HCT116 (cell line): Measurements from ENCODE around the gene STARD7.

Experiments
- CTCF ChIP-seq, 3 experiments: fragments of 200-600 bp in 1 of 3; sonication (generic) in 1 of 3; IDR thresholded peaks in 2 of 3; conservative IDR thresholded peaks in 1 of 3; 2 replicates each; pipeline ENCODE4 v1.5.1; 2012 to 2017; ENCODE audit warnings: low read depth in 2 of 3, low read length in 2 of 3, antibody characterized with exemption in 1 of 3, borderline replicate concordance in 1 of 3, control low read depth in 1 of 3, mild to moderate bottlenecking in 1 of 3, mixed read lengths in 1 of 3, mixed run types in 1 of 3, moderate library complexity in 1 of 3; ENCODE audit not compliant: insufficient read depth in 1 of 3
- POLR2A ChIP-seq: IDR thresholded peaks from 2 replicates; pipeline ENCODE4 v1.7.0; 2011; ENCODE audit warnings: borderline replicate concordance; ENCODE audit not compliant: insufficient read depth, insufficient read length; ENCODE audit errors: extremely low read depth

GRCh38 chr2:96164459-96165184 is 44.0 kb downstream of the STARD7 start:
- TF ChIP-seq CTCF (IDR thresholded peaks at IDR 0.05 in 2 of 3, conservative IDR thresholded peaks at IDR 0.05 in 1 of 3; ENCODE audit: borderline replicate concordance in 1 of 3, insufficient read depth in 1 of 3, low read depth in 2 of 3, low read length in 2 of 3), result no peak
- no peak for TF ChIP-seq POLR2A
